ENCODE results near the gene G2E3.

DNA sequence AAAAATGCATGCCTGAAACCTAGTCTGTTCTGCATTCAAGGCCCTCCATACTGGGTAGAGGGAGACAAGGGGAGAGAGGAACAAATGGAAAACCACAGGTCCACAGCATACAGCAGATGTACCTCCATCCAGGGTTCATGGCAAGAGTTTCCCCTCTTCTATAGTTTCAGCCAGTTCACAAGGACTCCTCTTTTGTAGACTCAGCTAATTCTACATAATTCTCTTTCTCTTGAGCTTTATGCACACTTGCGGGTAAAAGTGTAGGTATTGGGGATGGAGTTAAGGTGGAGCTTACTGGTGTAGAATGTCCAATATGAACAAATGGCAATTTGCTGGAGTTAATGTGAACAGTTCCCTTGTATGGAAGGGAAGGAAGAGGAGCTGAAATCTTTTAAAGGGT lies 23.4 kb downstream of the G2E3 start:
- TF ChIP-seq, protein P1, sequence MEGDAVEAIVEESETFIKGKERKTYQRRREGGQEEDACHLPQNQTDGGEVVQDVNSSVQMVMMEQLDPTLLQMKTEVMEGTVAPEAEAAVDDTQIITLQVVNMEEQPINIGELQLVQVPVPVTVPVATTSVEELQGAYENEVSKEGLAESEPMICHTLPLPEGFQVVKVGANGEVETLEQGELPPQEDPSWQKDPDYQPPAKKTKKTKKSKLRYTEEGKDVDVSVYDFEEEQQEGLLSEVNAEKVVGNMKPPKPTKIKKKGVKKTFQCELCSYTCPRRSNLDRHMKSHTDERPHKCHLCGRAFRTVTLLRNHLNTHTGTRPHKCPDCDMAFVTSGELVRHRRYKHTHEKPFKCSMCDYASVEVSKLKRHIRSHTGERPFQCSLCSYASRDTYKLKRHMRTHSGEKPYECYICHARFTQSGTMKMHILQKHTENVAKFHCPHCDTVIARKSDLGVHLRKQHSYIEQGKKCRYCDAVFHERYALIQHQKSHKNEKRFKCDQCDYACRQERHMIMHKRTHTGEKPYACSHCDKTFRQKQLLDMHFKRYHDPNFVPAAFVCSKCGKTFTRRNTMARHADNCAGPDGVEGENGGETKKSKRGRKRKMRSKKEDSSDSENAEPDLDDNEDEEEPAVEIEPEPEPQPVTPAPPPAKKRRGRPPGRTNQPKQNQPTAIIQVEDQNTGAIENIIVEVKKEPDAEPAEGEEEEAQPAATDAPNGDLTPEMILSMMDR (IDR thresholded peaks at IDR 0.05; ENCODE audit: low read depth, low read length) = no peak
- TF ChIP-seq EZH2phosphoT487 (IDR thresholded peaks at IDR 0.05; ENCODE audit: low read depth) = no peak
